CD8-positive, alpha-beta memory T cell (primary cell): ENCODE data around the gene WDR82. TPM values are rescaled to one million over a fixed set of nuclear protein-coding genes. Genes with fewer than 3 reads are reported as not detected.
"Not testable (repeated sequence)": the region's sequence is repeated elsewhere in the genome, so short reads cannot be mapped to it uniquely, and the experiment has no call there.

Experiments used
- CTCF ChIA-PET: fragments of 350-600 bp; sonication (Branson Sonifier 250); formaldehyde crosslinking; loops from one replicate; lab custom pipeline; 2021; ENCODE audit warnings: antibody characterized with exemption; lab: Charles Lee
- POLR2A ChIA-PET: fragments of 350-600 bp; sonication (Branson Sonifier 250); formaldehyde crosslinking; loops from one replicate; lab custom pipeline; 2021; ENCODE audit warnings: antibody characterized with exemption; lab: Charles Lee
- DNase-seq, 5 donors: peaks; one replicate each; pipeline versions ENCODE4 v3.0.0 to v3.0.0-alpha.2; 2020 to 2022; ENCODE audit warnings: mixed read lengths in 1 of 5
- H3K27ac ChIP-seq: one replicate; pipeline ENCODE4 v1.7.0; 2013; ENCODE audit warnings: low read depth, mild to moderate bottlenecking, low read length, moderate library complexity
- H3K27me3 ChIP-seq: 2 replicates; pipeline ENCODE4 v1.7.0; 2013; ENCODE audit warnings: low read length, mild to moderate bottlenecking; ENCODE audit not compliant: insufficient read depth, poor library complexity, severe bottlenecking
- H3K36me3 ChIP-seq: 2 replicates; pipeline ENCODE4 v1.7.0; 2013; ENCODE audit warnings: mild to moderate bottlenecking, low read length, moderate library complexity; ENCODE audit not compliant: insufficient read depth
- H3K4me1 ChIP-seq: 2 replicates; pipeline ENCODE4 v1.7.0; 2013; ENCODE audit warnings: mild to moderate bottlenecking, low read length, moderate library complexity; ENCODE audit not compliant: insufficient read depth
- H3K4me3 ChIP-seq: 2 replicates; pipeline ENCODE4 v1.7.0; 2013; ENCODE audit warnings: mild to moderate bottlenecking, low read length
- H3K9me3 ChIP-seq: 2 replicates; pipeline ENCODE4 v1.7.0; 2013; ENCODE audit warnings: mild to moderate bottlenecking, low read length
- H3K27ac Mint-ChIP-seq, 8 donors: one replicate each; pipeline ENCODE4 v1.8.0; 2020 to 2021; ENCODE audit warnings: mixed read lengths in 8 of 8, mild to moderate bottlenecking in 6 of 8, inconsistent platforms in 3 of 8, moderate library complexity in 3 of 8
- H3K27me3 Mint-ChIP-seq, 2 donors: one replicate each; pipeline ENCODE4 v1.8.0; 2020 to 2021; ENCODE audit warnings: mixed read lengths in 2 of 2, mild to moderate bottlenecking in 1 of 2, moderate library complexity in 1 of 2
- H3K36me3 Mint-ChIP-seq, 3 donors: one replicate each; pipeline ENCODE4 v1.8.0; 2020 to 2021; ENCODE audit warnings: mixed read lengths in 3 of 3, inconsistent platforms in 1 of 3, mild to moderate bottlenecking in 1 of 3
- H3K4me1 Mint-ChIP-seq, 3 donors: one replicate each; pipeline ENCODE4 v1.8.0; 2020 to 2021; ENCODE audit warnings: mixed read lengths in 3 of 3, inconsistent platforms in 1 of 3, mild to moderate bottlenecking in 1 of 3
- H3K4me3 Mint-ChIP-seq, 7 donors: one replicate each; pipeline ENCODE4 v1.8.0; 2020 to 2021; ENCODE audit warnings: mixed read lengths in 7 of 7, mild to moderate bottlenecking in 6 of 7, moderate library complexity in 4 of 7, inconsistent platforms in 2 of 7
- H3K9me3 Mint-ChIP-seq, 5 donors: one replicate each; pipeline ENCODE4 v1.8.0; 2020 to 2022; ENCODE audit warnings: mixed read lengths in 5 of 5, mild to moderate bottlenecking in 3 of 5, moderate library complexity in 2 of 5, inconsistent platforms in 1 of 5
- polyA plus RNA-seq: library from polyadenylated mRNA; unstranded; fragments of 300-500 nt; fragmentation: Illumina TruSeq; gene quantifications from one replicate; pipeline ENCODE4 v1.2.3, GENCODE V29; 2021
- total RNA-seq, 2 experiments: library from RNA; stranded (reverse); gene quantifications; one replicate each; pipeline ENCODE4 v1.2.3, GENCODE V29; 2021

WDR82 gene
- total and polyA plus RNA-seq, 3 experiments from 2014 or later = 133 to 140 (median 133) TPM

- no peaks in the 10 kb centered on the region for H3K27me3 ChIP-seq
- peak overlapping the region in 4 of 7 donors; percentile 18 to 99 (median 62) for H3K4me3 Mint-ChIP-seq
- H3K9me3 ChIP-seq = no peaks in the 10 kb centered on the region
- H3K27ac Mint-ChIP-seq = peak overlapping the region in 5 of 8 donors; percentile 29 to 100 (median 40)
- peaks cover 22% of the 10 kb centered on the region for H3K36me3 ChIP-seq
- ChIA-PET CTCF (interaction anchor here (0.8 to 5.7 kb wide), 10 partner anchors 8 to 158 kb away, joined by 3 to 35 read pairs (median 10); partner anchors contain the start of gene WDR82), POLR2A (no interaction called here)
- H3K36me3 Mint-ChIP-seq = peaks cover 0 to 54% (median 8%) of the 10 kb centered on the region in 3 donors
- no peak overlapping the region for H3K27ac ChIP-seq
- peaks cover 33 to 52% (median 36%) of the 10 kb centered on the region in 3 donors for H3K4me1 Mint-ChIP-seq
- H3K9me3 Mint-ChIP-seq = no peaks in the 10 kb centered on the region
- DNase-seq = no peak
- peaks cover 0 to 3% of the 10 kb centered on the region in 2 donors for H3K27me3 Mint-ChIP-seq
- H3K4me3 ChIP-seq = no peak overlapping the region
- H3K4me1 ChIP-seq = peaks cover 31% of the 10 kb centered on the region
Observed at GRCh38 chr3:52289747-52290595, 11.5 kb upstream of the WDR82 start.

GRCh38 chr3:52289338-52289746, 10.9 kb upstream of the WDR82 start:
- H3K4me1 Mint-ChIP-seq = peaks cover 36 to 48% (median 39%) of the 10 kb centered on the region in 3 donors
- Histone ChIP-seq H3K9me3 (no peaks in the 10 kb centered on the region), H3K36me3 (peaks cover 22% of the 10 kb centered on the region), H3K27me3 (no peaks in the 10 kb centered on the region), H3K4me3 (no peak overlapping the region), H3K27ac (no peak overlapping the region), H3K4me1 (peaks cover 31% of the 10 kb centered on the region)
- DNase-seq = peak in 1 of 5 donors; percentile 11
- peak overlapping the region; percentile 39 to 100 (median 99) for H3K4me3 Mint-ChIP-seq
- no peaks in the 10 kb centered on the region for H3K9me3 Mint-ChIP-seq
- H3K27me3 Mint-ChIP-seq = peaks cover 0 to 3% of the 10 kb centered on the region in 2 donors
- H3K36me3 Mint-ChIP-seq = peaks cover 0 to 48% (median 8%) of the 10 kb centered on the region in 3 donors
- ChIA-PET CTCF (interaction anchor here (1.0 to 5.7 kb wide), 9 partner anchors 10 to 159 kb away, joined by 3 to 33 read pairs (median 7); partner anchors contain the start of gene WDR82), POLR2A (interaction anchor here (2.4 to 3.0 kb wide), 2 partner anchors 11 to 36 kb away, joined by 20 to 60 read pairs; partner anchors contain the start of gene WDR82)
- H3K27ac Mint-ChIP-seq = peak overlapping the region in 6 of 8 donors; percentile 29 to 100 (median 70)

DNA sequence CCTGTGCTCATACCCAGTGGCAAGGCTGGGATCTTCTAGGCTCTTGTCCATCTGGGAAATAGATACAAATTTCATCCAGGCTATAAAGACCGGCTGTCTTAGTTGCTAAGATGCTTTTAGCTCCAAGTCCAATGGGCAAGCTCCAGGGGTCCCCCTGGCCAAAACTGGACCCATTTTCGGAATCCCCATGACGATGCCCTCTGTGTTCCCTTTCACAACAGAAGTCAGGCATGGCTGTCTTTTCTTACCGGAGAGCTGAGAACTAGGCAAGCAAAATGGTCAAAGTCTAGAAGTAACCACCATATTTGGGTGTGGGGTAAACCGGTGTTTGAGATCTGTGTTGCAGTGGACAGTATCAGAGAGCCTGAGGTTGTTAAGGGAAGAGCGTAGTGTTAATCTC, 10.2 kb upstream of the WDR82 start:
- peaks cover 0 to 3% of the 10 kb centered on the region in 2 donors for H3K27me3 Mint-ChIP-seq
- no peaks in the 10 kb centered on the region for H3K9me3 Mint-ChIP-seq
- ChIA-PET CTCF (interaction anchor here (1.1 to 5.7 kb wide), 9 partner anchors 10 to 67 kb away, joined by 3 to 33 read pairs (median 7); partner anchors contain the start of genes TWF2 and WDR82), POLR2A (interaction anchor here (1.6 to 3.0 kb wide), 3 partner anchors 11 to 50 kb away, joined by 5 to 60 read pairs (median 20); partner anchors contain the start of genes TWF2 and WDR82)
- H3K4me3 Mint-ChIP-seq = peak overlapping the region; percentile 99 to 100 (median 99)
- DNase-seq = peak in 1 of 5 donors; percentile 25
- H3K4me1 Mint-ChIP-seq = peaks cover 39 to 54% (median 45%) of the 10 kb centered on the region in 3 donors
- Histone ChIP-seq H3K4me3 (peak overlapping the region; percentile 95), H3K9me3 (no peaks in the 10 kb centered on the region), H3K27me3 (no peaks in the 10 kb centered on the region), H3K4me1 (peaks cover 35% of the 10 kb centered on the region), H3K36me3 (peaks cover 18% of the 10 kb centered on the region), H3K27ac (peak overlapping the region; percentile 99)
- H3K36me3 Mint-ChIP-seq = peaks cover 0 to 42% (median 8%) of the 10 kb centered on the region in 3 donors
- H3K27ac Mint-ChIP-seq = peak overlapping the region; percentile 99 to 100 (median 100)

DNA sequence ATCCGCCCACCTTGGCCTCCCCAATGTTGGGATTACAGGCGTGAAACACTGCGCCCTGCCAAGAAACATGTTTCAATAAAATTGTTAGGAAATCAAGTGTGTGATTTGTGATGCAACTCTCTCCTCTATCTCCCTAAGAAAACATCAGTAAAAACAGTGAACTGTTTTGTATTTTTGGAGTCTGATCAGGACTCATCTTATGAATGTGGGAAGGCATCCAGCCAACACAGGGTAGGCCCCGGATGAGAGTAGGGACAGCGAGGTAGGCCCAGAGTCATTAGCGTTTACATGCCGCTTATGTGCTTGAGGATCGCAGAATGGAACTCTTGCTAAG, 8.3 kb upstream of the WDR82 start:
- no peak for DNase-seq
- H3K4me3 ChIP-seq = peak overlapping the region; percentile 95
- ChIA-PET CTCF (interaction anchor here (1.3 to 5.7 kb wide), 4 partner anchors 8 to 65 kb away, joined by 3 to 33 read pairs (median 18); partner anchors contain the start of gene WDR82), POLR2A (interaction anchor here (0.9 to 3.0 kb wide), 5 partner anchors 9 to 41 kb away, joined by 3 to 60 read pairs (median 5); partner anchors contain the start of genes PPM1M and WDR82)
- Mint-ChIP-seq H3K27ac (peak overlapping the region; percentile 99 to 100 (median 100)), H3K4me3 (peak overlapping the region; percentile 99 to 100 (median 99)), H3K9me3 (no peaks in the 10 kb centered on the region), H3K4me1 (peaks cover 55 to 71% (median 61%) of the 10 kb centered on the region in 3 donors), H3K27me3 (peaks cover 0 to 3% of the 10 kb centered on the region in 2 donors), H3K36me3 (peaks cover 0 to 24% (median 8%) of the 10 kb centered on the region in 3 donors)
- no peaks in the 10 kb centered on the region for H3K27me3 ChIP-seq
- peaks cover 53% of the 10 kb centered on the region for H3K4me1 ChIP-seq
- peaks cover 8% of the 10 kb centered on the region for H3K36me3 ChIP-seq
- no peaks in the 10 kb centered on the region for H3K9me3 ChIP-seq
- peak overlapping the region; percentile 99 for H3K27ac ChIP-seq

DNA sequence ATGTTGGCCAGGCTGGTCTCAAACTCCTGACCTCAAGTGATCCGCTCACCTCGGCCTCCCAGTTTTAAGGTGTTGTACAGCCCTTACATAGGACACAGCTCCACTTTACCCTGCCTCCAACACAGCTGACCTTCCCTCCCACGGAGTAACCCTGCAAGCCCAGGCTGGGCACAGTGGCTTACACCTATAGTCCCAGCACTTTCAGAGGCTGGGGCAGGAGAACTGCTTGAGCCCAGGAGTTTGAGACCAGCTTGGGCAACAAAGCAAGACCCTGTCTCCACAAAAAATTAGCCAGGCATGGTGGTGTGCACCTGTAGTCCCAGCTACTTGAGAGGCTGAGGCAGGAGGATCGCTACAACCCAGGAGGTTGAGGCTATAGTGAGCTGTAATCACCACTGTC, 5.6 kb upstream of the WDR82 start:
- POLR2A ChIA-PET = interaction anchor here (0.9 to 1.7 kb wide), 3 partner anchors 31 to 62 kb away, joined by 3 to 7 read pairs (median 5); no protein-coding TSS in a partner anchor
- H3K27ac ChIP-seq = not testable (repeated sequence)

GRCh38 chr3:52283306-52283705, 4.9 kb upstream of the WDR82 start:
- peaks cover 57 to 73% (median 61%) of the 10 kb centered on the region in 3 donors for H3K4me1 Mint-ChIP-seq
- Histone ChIP-seq H3K4me1 (peaks cover 52% of the 10 kb centered on the region), H3K36me3 (no peaks in the 10 kb centered on the region), H3K27ac (no peak overlapping the region), H3K9me3 (no peaks in the 10 kb centered on the region), H3K27me3 (no peaks in the 10 kb centered on the region), H3K4me3 (no peak overlapping the region)
- no peaks in the 10 kb centered on the region for H3K9me3 Mint-ChIP-seq
- no peak for DNase-seq
- peaks cover 0 to 19% (median 3%) of the 10 kb centered on the region in 3 donors for H3K36me3 Mint-ChIP-seq
- peak overlapping the region in 3 of 7 donors; percentile 31 to 48 (median 35) for H3K4me3 Mint-ChIP-seq
- H3K27me3 Mint-ChIP-seq = peaks cover 0 to 3% of the 10 kb centered on the region in 2 donors
- POLR2A ChIA-PET = interaction anchor here (0.9 kb wide), 1 partner anchor 61 kb away, joined by 5 read pairs; no protein-coding TSS in a partner anchor
- H3K27ac Mint-ChIP-seq = peak overlapping the region; percentile 71 to 98 (median 88)
- CTCF ChIA-PET = interaction anchor here (1.9 to 9.0 kb wide), 3 partner anchors 34 to 55 kb away, joined by 12 to 156 read pairs (median 13); partner anchors contain the start of gene PPM1M

More for the DNA sequence above, 5.6 kb upstream of the WDR82 start:
- H3K9me3 ChIP-seq, H3K36me3 ChIP-seq, H3K27me3 Mint-ChIP-seq, DNase-seq, H3K27me3 ChIP-seq, H3K4me3 ChIP-seq, H3K9me3 Mint-ChIP-seq: not testable (repeated sequence)
- CTCF ChIA-PET = interaction anchor here (1.9 to 9.0 kb wide), 3 partner anchors 34 to 54 kb away, joined by 12 to 156 read pairs (median 13); partner anchors contain the start of gene PPM1M
- Mint-ChIP-seq H3K27ac (peak overlapping the region in 7 of 8 donors; percentile 61 to 90 (median 86)), H3K4me1 (peaks cover 63 to 75% (median 68%) of the 10 kb centered on the region in 3 donors), H3K36me3 (peaks cover 0 to 13% (median 3%) of the 10 kb centered on the region in 3 donors), H3K4me3 (peak overlapping the region in 1 of 7 donors; percentile 35)
- H3K4me1 ChIP-seq = peaks cover 59% of the 10 kb centered on the region
